IMR-90 (cell line): ENCODE data around the gene SLC43A2. TPM values are rescaled to one million over a fixed set of nuclear protein-coding genes. Genes with fewer than 3 reads are reported as not detected.

Experiments used
- ATAC-seq: fragments of 200-7000 bp; cut with Tn5 transposase; 2 replicates; pipeline ENCODE4 v1.9.1; 2020; ENCODE audit warnings: low read depth, mild to moderate bottlenecking, moderate library complexity
- BruUV-seq: library from RNA; stranded (reverse); fragments of 400-500 nt; replicated peaks from 2 replicates; lab custom pipeline; 2021; lab: Mats Ljungman, UMichigan
- CTCF ChIA-PET: fragments of 300-600 bp; formaldehyde crosslinking; extraction: SDS; loops from one replicate; lab custom pipeline; 2021; ENCODE audit warnings: antibody characterized with exemption; lab: Yijun Ruan, JAX
- POLR2A ChIA-PET: fragments of 300-600 bp; sonication (Branson Sonifier 250); formaldehyde crosslinking; loops from one replicate; lab custom pipeline; 2022; ENCODE audit warnings: antibody characterized with exemption; ENCODE audit not compliant: unreplicated experiment; lab: Charles Lee
- DNase-seq: peaks from one replicate; pipeline ENCODE4 v3.0.0; 2013
- H2AFZ ChIP-seq: replicated peaks from 2 replicates; pipeline ENCODE3; 2013; ENCODE audit warnings: low read length, mild to moderate bottlenecking; ENCODE audit not compliant: poor library complexity
- H2AK5ac ChIP-seq: 2 replicates; pipeline ENCODE4 v1.6.1; 2013; ENCODE audit warnings: low read depth, low read length, inconsistent platforms
- H2AK9ac ChIP-seq: replicated peaks from 2 replicates; pipeline ENCODE3; 2013; ENCODE audit warnings: mild to moderate bottlenecking, low read depth, low read length, moderate library complexity; ENCODE audit not compliant: poor library complexity
- H2BK120ac ChIP-seq: 2 replicates; pipeline ENCODE4 v1.6.1; 2013; ENCODE audit warnings: low read depth, low read length, inconsistent platforms
- H2BK15ac ChIP-seq: 3 replicates; pipeline ENCODE4 v1.6.1; 2013; ENCODE audit warnings: low read depth, low read length, inconsistent platforms
- H2BK20ac ChIP-seq: 2 replicates; pipeline ENCODE4 v1.6.1; 2013; ENCODE audit warnings: low read depth, mild to moderate bottlenecking, inconsistent platforms, low read length, moderate library complexity
- H2BK5ac ChIP-seq: 2 replicates; pipeline ENCODE4 v1.6.1; 2013; ENCODE audit warnings: mild to moderate bottlenecking, low read depth, low read length, inconsistent platforms; ENCODE audit not compliant: poor library complexity, severe bottlenecking
- H3K14ac ChIP-seq: replicated peaks from 2 replicates; pipeline ENCODE4 v1.6.1; 2013; ENCODE audit warnings: low read depth, low read length, inconsistent platforms
- H3K18ac ChIP-seq: 2 replicates; pipeline ENCODE4 v1.6.1; 2013; ENCODE audit warnings: low read depth, low read length, control low read depth
- H3K23ac ChIP-seq: 2 replicates; pipeline ENCODE4 v1.6.1; 2013; ENCODE audit warnings: low read depth, low read length, inconsistent platforms
- H3K27ac ChIP-seq: 2 replicates; pipeline ENCODE4 v1.5.1; 2013; ENCODE audit warnings: mild to moderate bottlenecking, control low read depth, low read length; ENCODE audit not compliant: insufficient read depth
- H3K27me3 ChIP-seq: 2 replicates; pipeline ENCODE4 v1.6.1; 2013; ENCODE audit warnings: low read length; ENCODE audit not compliant: control insufficient read depth, insufficient read depth
- H3K36me3 ChIP-seq: 2 replicates; pipeline ENCODE4 v1.6.1; 2013; ENCODE audit warnings: low read length, mixed read lengths; ENCODE audit not compliant: control insufficient read depth, insufficient read depth
- H3K4ac ChIP-seq: 2 replicates; pipeline ENCODE4 v1.6.1; 2013; ENCODE audit warnings: low read depth, low read length, inconsistent platforms
- H3K4me1 ChIP-seq: 2 replicates; pipeline ENCODE4 v1.6.1; 2013; ENCODE audit warnings: low read length, mixed read lengths; ENCODE audit not compliant: control insufficient read depth, insufficient read depth
- H3K4me2 ChIP-seq: 2 replicates; pipeline ENCODE4 v1.6.1; 2013; ENCODE audit warnings: low read depth, mild to moderate bottlenecking, control low read depth, low read length, moderate library complexity
- H3K4me3 ChIP-seq: 2 replicates; pipeline ENCODE4 v1.5.1; 2013; ENCODE audit warnings: low read depth, mild to moderate bottlenecking, control low read depth, low read length, moderate library complexity; ENCODE audit not compliant: insufficient read depth
- H3K56ac ChIP-seq: 2 replicates; pipeline ENCODE4 v1.6.1; 2013; ENCODE audit warnings: low read length, inconsistent platforms; ENCODE audit not compliant: insufficient read depth; ENCODE audit errors: extremely low read depth
- H3K79me1 ChIP-seq, 2 experiments: 2 replicates each; pipeline ENCODE4 v1.6.1; 2013; ENCODE audit warnings: low read length in 2 of 2, inconsistent platforms in 1 of 2, low read depth in 1 of 2
- H3K9ac ChIP-seq: 2 replicates; pipeline ENCODE4 v1.6.1; 2013; ENCODE audit warnings: low read depth, low read length, control low read depth
- H3K9me1 ChIP-seq: 2 replicates; pipeline ENCODE4 v1.6.1; 2013; ENCODE audit warnings: low read length, inconsistent platforms; ENCODE audit not compliant: insufficient read depth
- H3K9me3 ChIP-seq: 2 replicates; pipeline ENCODE4 v1.6.1; 2013; ENCODE audit warnings: low read length; ENCODE audit not compliant: control insufficient read depth, insufficient read depth
- H4K20me1 ChIP-seq: 2 replicates; pipeline ENCODE4 v1.6.1; 2013; ENCODE audit warnings: low read length, inconsistent platforms; ENCODE audit not compliant: insufficient read depth
- H4K5ac ChIP-seq: 2 replicates; pipeline ENCODE4 v1.6.1; 2013; ENCODE audit warnings: mild to moderate bottlenecking, low read depth, low read length, control low read depth
- H4K8ac ChIP-seq, 2 experiments: 2 replicates each; pipeline ENCODE4 v1.6.1; 2013; ENCODE audit warnings: low read depth in 2 of 2, low read length in 2 of 2, control low read depth in 1 of 2, inconsistent platforms in 1 of 2
- H4K91ac ChIP-seq: 2 replicates; pipeline ENCODE4 v1.6.1; 2013; ENCODE audit warnings: low read depth, low read length, inconsistent platforms; ENCODE audit not compliant: insufficient read depth
- CHD1 ChIP-seq: IDR thresholded peaks from 2 replicates; pipeline ENCODE4 v1.6.1; 2012; ENCODE audit warnings: low read depth, low read length, improper control_type of control experiment
- RAD21 ChIP-seq: IDR thresholded peaks from 2 replicates; pipeline ENCODE4 v1.6.1; 2012; ENCODE audit warnings: low read length, improper control_type of control experiment
- RFX5 ChIP-seq: IDR thresholded peaks from 2 replicates; pipeline ENCODE4 v1.8.0; 2012; ENCODE audit warnings: low read depth, mild to moderate bottlenecking, low read length, moderate library complexity
- WGBS, 2 experiments: methylation state at CpG; one replicate each; pipeline versions ENCODE4 v1.1.5 to v1.1.7; 2013; ENCODE audit warnings: missing lambda C conversion rate in 2 of 2; ENCODE audit not compliant: insufficient read length in 1 of 2; ENCODE audit errors: extremely low coverage in 2 of 2; 5-methylcytosine and 5-hydroxymethylcytosine counted together
- dilution Hi-C: fragments of 300-500 bp; cut with HindIII; formaldehyde crosslinking; loops from one replicate; pipeline ENCODE4 v1.14.3; 2018; ENCODE audit warnings: low sequenced_read_pairs; ENCODE audit not compliant: unreplicated experiment
- in situ Hi-C: fragments of 300-500 bp; cut with MboI; formaldehyde crosslinking; loops from 3 replicates; pipeline ENCODE4 v1.14.3; 2019; ENCODE audit warnings: low sequenced_read_pairs, inconsistent platforms, mixed read lengths
- intact Hi-C: fragments of 100-400 bp; cut with micrococcal nuclease; formaldehyde crosslinking; loops from 2 replicates; pipeline ENCODE4 v1.10.0; 2022
- polyA plus RNA-seq, 3 experiments: library from polyadenylated mRNA; depleted of rRNA; stranded (reverse); fragments of >200 nt; gene quantifications; 2 replicates each; pipeline ENCODE4 v1.2.3, GENCODE V29; 2012; ENCODE audit warnings: low replicate concordance in 1 of 3
- total RNA-seq: library from RNA; depleted of rRNA; stranded (reverse); fragments of >200 nt; gene quantifications from 2 replicates; pipeline ENCODE4 v1.2.3, GENCODE V29; 2012

The SLC43A2 gene
- total and polyA plus RNA-seq, 2 of the 4 experiments (the other 2 are of a cell fraction) = 3.8 to 9.0 TPM

- TF ChIP-seq CHD1 = no peak
- TF ChIP-seq RFX5 = no peak
Observed at GRCh38 chr17:1561420-1562175, 67.0 kb downstream of the SLC43A2 start (continued).

DNA sequence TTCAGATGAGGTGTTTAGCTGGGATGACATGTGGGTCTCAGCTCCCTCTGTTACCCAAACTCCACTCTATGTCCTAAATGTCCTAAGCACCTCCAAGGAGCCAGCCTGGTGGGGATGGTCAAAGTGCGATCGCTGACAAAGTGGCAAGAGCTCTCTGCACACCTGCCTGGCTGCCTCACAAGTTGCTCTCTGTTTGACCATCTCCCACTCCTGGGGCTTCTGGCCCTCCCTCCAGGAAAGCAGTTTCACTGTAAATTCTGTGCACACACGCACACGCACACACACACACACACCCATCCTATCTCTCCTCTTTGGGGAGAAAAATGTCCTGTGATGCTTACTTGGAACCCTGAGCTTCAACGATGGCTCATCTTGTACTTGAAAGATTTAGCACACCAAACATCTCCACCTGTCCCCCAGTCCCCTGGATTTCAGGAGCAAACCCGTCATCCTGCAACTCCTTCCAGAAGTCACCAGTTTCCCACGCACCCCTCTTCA, 67.7 kb downstream of the SLC43A2 start:
- Histone ChIP-seq H3K56ac (no peak overlapping the region), H2BK20ac (no peak overlapping the region), H2AK9ac (peak overlapping the region; percentile 94), H3K9me1 (peaks cover 33% of the 10 kb centered on the region), H3K4ac (no peak overlapping the region), H3K27ac (no peak overlapping the region), H3K9ac (peak overlapping the region; percentile 90), H3K4me1 (peaks cover 9% of the 10 kb centered on the region; the same call in 1 of the 2 replicates), H2BK15ac (no peak overlapping the region), H2BK5ac (no peak overlapping the region), H4K8ac (no peak overlapping the region), H2AK5ac (no peak overlapping the region), H3K4me3 (peak overlapping the region; percentile 99), H3K9me3 (no peaks in the 10 kb centered on the region), H2BK120ac (no peak overlapping the region), H4K20me1 (peaks cover 58% of the 10 kb centered on the region), H4K91ac (no peak overlapping the region), H2AFZ (no peak overlapping the region), H3K18ac (no peak overlapping the region), H3K79me1 (peaks cover 9 to 59% of the 10 kb centered on the region in 2 experiments), H3K14ac (peak overlapping the region; percentile 42; the same call in 1 of the 2 replicates), H4K5ac (no peak overlapping the region), H3K27me3 (no peaks in the 10 kb centered on the region), H3K36me3 (peaks cover 13% of the 10 kb centered on the region), H3K4me2 (peak overlapping the region; percentile 97), H3K23ac (peak overlapping the region; percentile 62; the same call in 1 of the 2 replicates)
- no peak for DNase-seq
- TF ChIP-seq RAD21 = no peak
- ChIA-PET CTCF (interaction anchor here (1.3 kb wide), 1 partner anchor 14 kb away, joined by 3 read pairs; no protein-coding TSS in a partner anchor), POLR2A (no interaction called here)
- dilution Hi-C loops = no loop called here
- no peak for ATAC-seq
- in situ Hi-C loops = no loop called here
- intact Hi-C loops = loop anchor here (5.0 kb wide), 1 partner anchor 284 kb away; the partner anchor contains the start of gene TRARG1
- BruUV-seq = no TSS peak
- 81% methylated on average over 3 of the region's 7 CpGs; no CpG with 5 or more reads in 1 of the 2 experiments for WGBS, 2 experiments
